ENCODE results near the gene UBR3. TPM values are rescaled to one million over a fixed set of nuclear protein-coding genes. Genes with fewer than 3 reads are reported as not detected.

Gene UBR3
- total RNA-seq, 2 donors from 2014 or later: 30.1 to 38.4 TPM

DNA sequence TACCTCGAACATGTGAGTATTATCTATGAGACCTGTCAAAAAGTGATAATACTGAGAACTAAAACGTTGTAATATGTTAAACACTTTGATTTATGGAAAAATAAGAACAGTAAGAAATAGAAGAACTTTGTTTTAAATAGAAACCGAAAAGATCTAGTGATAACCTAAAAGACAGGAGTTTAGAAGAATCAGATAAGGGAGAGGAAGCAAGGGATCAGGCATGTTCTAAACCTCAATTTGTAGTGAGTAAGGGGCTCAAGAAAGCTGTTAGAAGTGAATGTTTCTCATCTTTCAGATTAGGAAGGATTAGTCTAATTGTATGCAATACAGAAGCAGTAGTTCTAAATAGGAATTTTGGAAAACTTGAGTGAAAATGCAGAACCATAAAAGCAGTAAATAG is 182.0 kb downstream of the UBR3 start:
- intact Hi-C loops (cut with DNase I): no loop called here
- H3K27ac ChIP-seq: no peak overlapping the region

DNA sequence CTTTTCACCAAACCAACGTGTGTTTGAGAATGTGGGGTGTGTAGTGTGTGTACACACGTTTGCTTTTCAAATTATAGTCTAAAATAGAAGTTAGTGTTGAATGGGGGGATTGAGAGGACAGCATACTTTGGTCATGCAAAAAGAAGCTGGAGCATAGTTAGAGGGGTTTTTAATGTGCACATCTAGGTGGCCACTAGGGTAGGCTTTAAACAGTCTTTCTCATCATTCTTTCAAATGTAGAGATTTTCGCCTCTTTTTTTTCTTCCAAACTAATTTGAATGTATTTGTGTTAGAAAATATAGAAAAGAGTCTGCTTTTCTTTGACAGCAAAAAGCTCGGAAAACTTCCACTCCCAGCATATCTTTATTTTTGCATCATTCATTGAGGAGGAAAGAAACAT is 185.5 kb downstream of the UBR3 start:
- TF ChIP-seq, protein P1, sequence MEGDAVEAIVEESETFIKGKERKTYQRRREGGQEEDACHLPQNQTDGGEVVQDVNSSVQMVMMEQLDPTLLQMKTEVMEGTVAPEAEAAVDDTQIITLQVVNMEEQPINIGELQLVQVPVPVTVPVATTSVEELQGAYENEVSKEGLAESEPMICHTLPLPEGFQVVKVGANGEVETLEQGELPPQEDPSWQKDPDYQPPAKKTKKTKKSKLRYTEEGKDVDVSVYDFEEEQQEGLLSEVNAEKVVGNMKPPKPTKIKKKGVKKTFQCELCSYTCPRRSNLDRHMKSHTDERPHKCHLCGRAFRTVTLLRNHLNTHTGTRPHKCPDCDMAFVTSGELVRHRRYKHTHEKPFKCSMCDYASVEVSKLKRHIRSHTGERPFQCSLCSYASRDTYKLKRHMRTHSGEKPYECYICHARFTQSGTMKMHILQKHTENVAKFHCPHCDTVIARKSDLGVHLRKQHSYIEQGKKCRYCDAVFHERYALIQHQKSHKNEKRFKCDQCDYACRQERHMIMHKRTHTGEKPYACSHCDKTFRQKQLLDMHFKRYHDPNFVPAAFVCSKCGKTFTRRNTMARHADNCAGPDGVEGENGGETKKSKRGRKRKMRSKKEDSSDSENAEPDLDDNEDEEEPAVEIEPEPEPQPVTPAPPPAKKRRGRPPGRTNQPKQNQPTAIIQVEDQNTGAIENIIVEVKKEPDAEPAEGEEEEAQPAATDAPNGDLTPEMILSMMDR (IDR thresholded peaks at IDR 0.05): no peak
- H3K27me3 ChIP-seq: no peaks in the 10 kb centered on the region
- H3K27ac ChIP-seq: no peak overlapping the region
- no peak overlapping the region for H3K9ac ChIP-seq (ENCODE audit: low read depth in 2 of 2, low read length in 2 of 2)
- intact Hi-C loops (cut with DNase I): no loop called here
- H3K4me3 ChIP-seq: no peak overlapping the region
- no peaks in the 10 kb centered on the region for H3K4me1 ChIP-seq
- DNase-seq: no peak
- no peaks in the 10 kb centered on the region for H3K9me3 ChIP-seq
- no peaks in the 10 kb centered on the region for H3K36me3 ChIP-seq

More for the DNA sequence above, 182.0 kb downstream of the UBR3 start:
- Histone ChIP-seq H3K4me1 (no peaks in the 10 kb centered on the region), H3K4me3 (no peak overlapping the region), H3K9ac (ENCODE audit: low read depth in 2 of 2, low read length in 2 of 2) (no peak overlapping the region), H3K36me3 (no peaks in the 10 kb centered on the region), H3K27me3 (no peaks in the 10 kb centered on the region), H3K9me3 (no peaks in the 10 kb centered on the region)
- TF ChIP-seq, protein P1 (IDR thresholded peaks at IDR 0.05): no peak
- DNase-seq: no peak

DNA sequence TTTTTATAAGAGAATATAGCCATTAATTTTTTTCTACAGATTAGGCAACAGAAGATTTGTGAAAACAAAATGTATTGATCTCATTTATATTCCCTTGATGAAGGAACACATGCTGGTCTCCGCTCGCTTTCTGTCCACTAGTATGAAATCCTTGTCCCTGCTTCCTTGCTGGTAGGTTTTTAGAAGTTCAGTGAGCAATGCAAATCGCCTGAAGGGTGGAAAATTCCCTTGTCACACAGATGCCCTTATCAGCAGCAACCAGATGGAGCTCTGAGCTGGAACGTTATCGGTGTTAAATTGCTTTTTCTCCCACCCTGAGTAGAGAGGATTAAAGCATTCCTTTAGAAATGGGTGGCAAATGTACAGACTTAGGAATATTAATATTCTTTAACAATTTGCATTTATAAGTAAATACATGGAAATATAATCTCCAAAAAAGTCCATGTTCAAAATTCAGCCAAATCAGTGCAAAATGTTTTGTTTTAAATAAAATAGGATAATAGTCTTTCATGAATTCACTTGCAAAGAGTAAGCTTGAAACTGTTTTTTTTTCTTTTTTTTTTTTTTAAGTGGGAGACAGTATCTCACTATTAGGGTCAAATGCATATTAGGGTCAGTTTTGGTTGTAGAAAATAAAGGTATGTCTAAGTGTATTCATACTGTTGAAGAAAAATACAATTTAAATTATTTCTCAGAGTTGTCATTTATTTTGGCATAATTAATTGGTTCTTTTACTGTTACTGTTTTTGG is 186.7 kb downstream of the UBR3 start:
- no peaks in the 10 kb centered on the region for H3K9me3 ChIP-seq
- H3K27me3 ChIP-seq: no peaks in the 10 kb centered on the region
- intact Hi-C loops (cut with DNase I): no loop called here
- H3K4me3 ChIP-seq: no peak overlapping the region
- DNase-seq: no peak
- TF ChIP-seq, protein P1 (IDR thresholded peaks at IDR 0.05): no peak
- no peak overlapping the region for H3K27ac ChIP-seq
- H3K4me1 ChIP-seq: no peaks in the 10 kb centered on the region
- no peaks in the 10 kb centered on the region for H3K36me3 ChIP-seq
- H3K9ac ChIP-seq (ENCODE audit: low read depth in 2 of 2, low read length in 2 of 2): no peak overlapping the region

DNA sequence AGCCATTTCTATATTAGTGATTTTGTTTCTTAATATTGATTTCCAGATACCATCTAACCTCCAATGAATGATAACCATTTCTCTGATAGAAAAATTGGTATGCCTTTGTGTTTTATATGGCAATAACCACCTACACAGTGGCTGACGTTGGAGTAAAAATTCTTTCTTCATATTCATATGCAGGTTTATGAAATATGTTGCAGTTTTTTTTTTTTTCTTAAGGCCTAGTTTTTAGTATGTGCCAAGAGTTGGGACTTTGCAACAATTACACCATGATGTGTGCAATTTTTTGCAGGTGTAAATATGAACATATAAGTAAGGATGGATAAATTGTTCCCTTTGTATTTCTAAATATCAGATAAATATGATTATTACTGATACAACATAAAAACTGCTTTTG is 187.5 kb downstream of the UBR3 start:
- no peak overlapping the region for H3K27ac ChIP-seq
- no peaks in the 10 kb centered on the region for H3K36me3 ChIP-seq
- DNase-seq: no peak
- H3K4me3 ChIP-seq: no peak overlapping the region
- H3K9ac ChIP-seq (ENCODE audit: low read depth in 2 of 2, low read length in 2 of 2): no peak overlapping the region
- no peaks in the 10 kb centered on the region for H3K27me3 ChIP-seq
- TF ChIP-seq, protein P1 (IDR thresholded peaks at IDR 0.05): no peak
- no peaks in the 10 kb centered on the region for H3K4me1 ChIP-seq
- intact Hi-C loops (cut with DNase I): no loop called here
- H3K9me3 ChIP-seq: no peaks in the 10 kb centered on the region

DNA sequence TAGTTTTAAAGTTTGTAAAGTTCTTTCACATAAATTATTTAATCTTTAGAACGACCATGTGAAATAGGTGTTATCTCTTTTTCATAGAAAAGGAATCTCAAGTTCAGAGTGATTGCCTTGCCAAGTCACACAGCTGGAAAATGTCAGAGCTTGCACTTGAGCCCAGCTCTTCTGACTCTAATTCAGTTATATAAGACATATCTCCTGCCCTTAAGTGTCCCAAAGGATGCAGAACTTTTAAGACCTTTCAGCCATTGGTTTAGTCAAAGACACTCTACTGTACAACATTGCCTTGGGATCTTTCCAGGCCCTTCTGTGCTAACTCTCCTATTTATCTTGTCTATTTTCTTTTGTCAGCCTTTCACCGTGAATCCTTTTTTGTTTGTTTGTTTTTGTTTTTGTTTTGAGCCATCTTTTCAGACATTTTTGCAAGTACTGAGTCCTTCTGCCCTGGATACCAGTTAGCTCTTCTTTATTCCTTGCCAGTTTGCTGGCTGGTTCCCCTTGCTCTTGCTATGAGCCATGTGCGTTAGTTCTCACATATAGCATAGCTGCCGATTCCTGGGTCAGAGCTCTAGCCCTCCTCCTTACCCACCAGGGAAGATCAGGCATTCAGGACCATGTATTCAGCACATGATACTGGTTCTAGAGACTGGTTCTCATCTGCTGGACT is 190.7 kb downstream of the UBR3 start:
- no peak overlapping the region for H3K4me3 ChIP-seq
- intact Hi-C loops (cut with DNase I): no loop called here
- no peak overlapping the region for H3K9ac ChIP-seq (ENCODE audit: low read depth in 2 of 2, low read length in 2 of 2)
- no peaks in the 10 kb centered on the region for H3K9me3 ChIP-seq
- no peaks in the 10 kb centered on the region for H3K4me1 ChIP-seq
- no peaks in the 10 kb centered on the region for H3K36me3 ChIP-seq
- no peak overlapping the region for H3K27ac ChIP-seq
- DNase-seq: no peak
- TF ChIP-seq, protein P1 (IDR thresholded peaks at IDR 0.05): no peak
- H3K27me3 ChIP-seq: no peaks in the 10 kb centered on the region

Data from colonic mucosa (tissue), 4 donors.